Measurements from ENCODE around the gene ACTBL2. TPM values are rescaled to one million over a fixed set of nuclear protein-coding genes. Genes with fewer than 3 reads are reported as not detected.
"Not testable (repeated sequence)": the region's sequence is repeated elsewhere in the genome, so short reads cannot be mapped to it uniquely, and the experiment has no call there.

The ACTBL2 gene
- total RNA-seq, 1 experiment from 2014 or later = 0.47 TPM

- peak; percentile 94 for DNase-seq (ENCODE audit: low read depth)
Measured at GRCh38 chr5:57494104-57495098, 11.8 kb upstream of the ACTBL2 start.

- peak; percentile 29 for DNase-seq (ENCODE audit: low read depth)
Measured at GRCh38 chr5:57493034-57493433, 10.4 kb upstream of the ACTBL2 start.

- DNase-seq (ENCODE audit: low read depth) = no peak
Measured at GRCh38 chr5:57492632-57493031, 10.0 kb upstream of the ACTBL2 start.

- DNase-seq (ENCODE audit: low read depth) = no peak
Measured at GRCh38 chr5:57491369-57491965, 8.9 kb upstream of the ACTBL2 start.

- DNase-seq (ENCODE audit: low read depth) = peak; percentile 83
Measured at GRCh38 chr5:57488215-57488955, 5.8 kb upstream of the ACTBL2 start.

GRCh38 chr5:57486027-57486602 is 3.5 kb upstream of the ACTBL2 start:
- DNase-seq (ENCODE audit: low read depth) = no peak

GRCh38 chr5:57478826-57479225 is 3.8 kb downstream of the ACTBL2 start:
- no peak for DNase-seq (ENCODE audit: low read depth)

- DNase-seq (ENCODE audit: low read depth) = no peak
Measured at GRCh38 chr5:57476601-57477056, 6.0 kb downstream of the ACTBL2 start.

- DNase-seq (ENCODE audit: low read depth) = no peak
Measured at GRCh38 chr5:57470339-57470738, 12.3 kb downstream of the ACTBL2 start.

- DNase-seq (ENCODE audit: low read depth) = no peak
Measured at GRCh38 chr5:57468481-57469163, 14.0 kb downstream of the ACTBL2 start.

- no peak for DNase-seq (ENCODE audit: low read depth)
Measured at GRCh38 chr5:57466544-57466943, 16.1 kb downstream of the ACTBL2 start.

GRCh38 chr5:57460056-57460455 is 22.6 kb downstream of the ACTBL2 start:
- not testable (repeated sequence) for DNase-seq (ENCODE audit: low read depth)

GRCh38 chr5:57458443-57458842 is 24.2 kb downstream of the ACTBL2 start:
- no peak for DNase-seq (ENCODE audit: low read depth)

- no peak for DNase-seq (ENCODE audit: low read depth)
Measured at GRCh38 chr5:57456531-57457135, 26.0 kb downstream of the ACTBL2 start.

GRCh38 chr5:57455511-57456455 is 26.8 kb downstream of the ACTBL2 start:
- DNase-seq (ENCODE audit: low read depth) = no peak

GRCh38 chr5:57454896-57455295 is 27.7 kb downstream of the ACTBL2 start:
- no peak for DNase-seq (ENCODE audit: low read depth)

- DNase-seq (ENCODE audit: low read depth) = no peak
Measured at GRCh38 chr5:57453728-57454127, 28.9 kb downstream of the ACTBL2 start.

GRCh38 chr5:57452885-57453284 is 29.7 kb downstream of the ACTBL2 start:
- no peak for DNase-seq (ENCODE audit: low read depth)

Measured in HT1080 (cell line).